ENCODE measurements around the gene DLG5.

Gene DLG5

DNA sequence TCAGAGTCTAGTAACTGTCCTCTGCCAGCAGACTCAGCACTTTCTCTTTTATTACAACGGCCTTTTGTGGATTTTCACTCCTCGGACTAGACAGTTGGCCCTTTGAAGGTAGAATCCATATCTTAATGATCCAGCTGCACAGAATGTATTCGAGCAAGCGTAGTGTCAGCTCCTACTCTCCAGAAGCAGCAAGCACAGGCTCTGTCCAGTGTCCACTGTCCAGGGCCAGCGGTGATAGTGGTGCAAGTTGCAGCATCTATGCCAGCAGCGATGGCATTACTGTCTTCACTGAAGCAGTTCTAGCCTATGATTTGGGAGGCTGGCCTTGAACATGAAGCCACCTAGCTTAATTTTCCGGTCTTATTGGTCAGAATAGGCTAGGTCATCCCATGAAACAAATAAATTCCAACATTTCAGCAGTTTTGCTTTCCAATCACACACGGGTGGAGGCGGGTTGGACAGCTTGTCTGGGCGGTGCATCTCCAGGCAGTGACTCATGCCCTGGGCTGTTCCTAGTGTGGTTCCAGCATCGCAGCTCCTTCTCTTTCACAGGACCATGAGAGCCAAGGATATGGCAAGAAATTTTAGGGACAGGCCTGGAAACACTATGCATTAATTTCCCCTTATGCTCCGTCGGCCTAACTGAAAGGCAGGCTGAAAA lies 180.4 kb downstream of the DLG5 start:
- DNase-seq, result no peak

DNA sequence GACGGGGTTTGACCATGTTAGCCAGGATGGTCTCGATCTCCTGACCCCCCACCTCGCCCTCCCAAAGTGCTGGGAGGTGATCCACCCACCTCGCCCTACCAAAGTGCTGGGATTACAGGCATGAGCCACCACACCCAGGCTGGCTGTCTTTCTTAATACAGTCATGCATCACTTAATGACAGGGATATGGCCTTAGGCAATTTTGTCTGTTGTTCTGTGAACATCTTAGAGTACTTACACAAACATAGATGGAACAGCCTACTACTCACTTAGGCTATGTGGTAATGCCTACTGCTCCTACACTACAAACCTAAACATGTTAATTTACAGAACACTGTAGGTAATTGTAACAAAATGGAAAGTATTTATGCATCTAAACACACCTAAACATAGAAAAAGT lies 182.3 kb downstream of the DLG5 start:
- no peak for DNase-seq

DNA sequence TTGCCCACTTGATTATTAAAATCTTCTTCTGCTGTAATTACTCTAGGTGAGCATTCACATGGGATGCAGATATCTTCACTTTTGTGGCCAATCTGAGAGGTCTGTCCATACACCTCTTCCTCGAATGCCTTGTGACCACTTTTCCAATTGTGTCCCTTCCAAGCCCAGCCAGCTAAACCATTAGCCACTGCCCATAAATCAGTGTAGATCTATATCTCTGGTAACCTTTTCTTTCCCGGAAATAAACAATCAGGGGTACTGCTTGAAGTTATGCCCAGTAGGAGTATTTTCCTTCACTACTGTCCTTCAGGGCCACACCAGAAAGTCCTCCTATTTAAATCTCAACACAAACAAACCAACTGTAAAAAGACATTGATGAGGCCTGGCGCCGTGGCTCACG lies 184.4 kb downstream of the DLG5 start:
- no peak for DNase-seq

DNA sequence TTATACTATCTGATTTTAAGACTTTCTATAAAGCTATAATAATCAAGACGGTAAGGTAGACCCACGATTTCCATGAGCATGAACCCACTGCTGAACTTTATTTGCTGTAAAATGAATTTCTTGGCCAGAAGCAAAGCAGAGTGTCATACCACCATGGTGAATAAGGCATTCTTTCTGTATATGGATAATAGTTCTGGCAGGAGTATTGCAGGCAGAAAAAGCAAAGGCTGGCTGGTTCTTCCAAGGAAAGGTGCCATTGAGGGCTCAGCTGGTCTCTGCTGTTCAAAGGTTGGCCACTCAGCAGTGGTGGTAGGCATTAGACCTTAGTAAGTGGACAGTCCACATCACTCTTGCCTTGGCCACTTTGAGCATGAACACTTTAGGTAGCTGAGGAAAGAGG lies 184.8 kb downstream of the DLG5 start:
- no peak for DNase-seq

Measured in NCI-H526 (cell line).